ENCODE measurements around the gene SPACDR.
"Not testable (repeated sequence)": the region's sequence is repeated elsewhere in the genome, so short reads cannot be mapped to it uniquely, and the experiment has no call there.

Gene SPACDR

DNA sequence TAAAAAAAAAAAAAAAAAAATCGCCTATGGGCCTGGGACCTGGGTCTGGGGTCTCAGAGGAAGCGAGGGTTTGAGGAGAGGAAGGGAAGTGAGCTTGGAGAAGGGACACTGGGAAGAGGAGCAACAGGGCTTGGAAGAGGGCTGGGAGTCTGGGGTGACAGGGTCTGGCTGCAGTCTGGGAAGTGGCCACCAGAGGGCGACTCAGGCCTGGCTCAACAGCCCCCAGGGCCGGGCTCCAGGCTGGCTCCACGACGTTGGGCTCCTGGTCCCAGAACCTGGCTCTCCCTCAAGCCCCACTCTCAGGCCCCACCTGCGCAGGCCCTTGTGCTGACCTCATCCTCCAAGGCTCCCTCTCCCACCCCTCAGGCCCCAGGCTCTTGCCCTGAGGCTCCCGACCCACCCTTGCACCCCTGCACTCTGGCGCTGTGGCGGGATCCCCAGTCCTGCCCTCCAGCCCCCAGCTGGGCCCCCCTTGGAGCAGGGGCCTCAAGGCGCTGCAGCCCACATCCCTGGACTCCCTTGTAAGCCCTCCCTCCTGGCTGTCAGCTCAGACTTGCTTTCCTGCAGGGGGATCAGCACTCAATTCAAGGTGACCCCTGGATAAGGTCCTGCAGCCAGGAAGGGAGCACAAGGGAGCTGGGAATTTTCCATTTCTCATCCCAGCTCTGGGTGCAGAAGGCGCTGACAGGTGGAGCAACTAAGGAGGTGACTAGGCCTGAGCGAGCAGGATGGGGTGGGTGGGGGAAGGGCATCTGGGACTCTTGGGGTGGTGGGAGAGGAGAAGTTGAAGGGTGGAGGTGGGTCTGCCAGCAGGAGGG lies 5.4 kb upstream of the SPACDR start:
- H3K4me3 ChIP-seq (ENCODE audit: low read length): no peak overlapping the region
- peak; percentile 42 for DNase-seq (ENCODE audit: low read depth, low spot score)

DNA sequence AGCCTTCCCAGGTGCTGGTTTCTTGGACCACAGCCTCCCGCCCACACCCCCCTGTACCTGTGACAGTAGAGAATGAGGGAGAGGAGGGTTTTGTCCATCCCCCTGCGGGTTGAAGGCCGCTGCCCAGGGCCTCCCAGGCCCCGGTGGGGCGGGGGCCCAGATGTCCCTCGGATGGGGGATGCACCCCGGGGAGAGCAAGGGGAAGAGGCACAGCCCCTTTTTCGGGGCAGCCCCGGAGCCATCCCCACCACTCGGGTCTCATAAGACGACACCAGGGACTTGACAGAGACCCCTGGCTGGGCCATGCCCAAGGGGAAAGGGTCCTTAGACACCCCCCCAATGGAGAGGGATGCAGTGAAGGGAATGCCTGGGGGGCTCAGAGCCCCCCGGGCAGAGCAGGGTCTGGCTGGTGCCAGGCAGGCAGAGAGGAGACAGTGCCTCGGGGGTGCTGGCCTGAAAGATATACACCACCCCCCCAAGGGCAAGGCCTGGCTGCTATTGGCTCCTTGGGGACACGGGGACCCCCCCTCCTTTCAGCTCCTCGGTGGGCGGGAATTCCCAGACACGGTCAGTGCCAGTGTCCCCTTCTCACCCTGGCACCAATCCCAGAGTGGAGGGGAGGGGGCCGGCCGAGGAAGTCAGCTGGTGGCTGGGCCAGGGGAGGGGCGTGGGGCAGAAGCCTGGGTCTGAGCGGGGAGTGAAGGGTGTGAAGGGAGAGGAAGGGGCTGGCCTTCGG lies 3.7 kb upstream of the SPACDR start:
- H3K4me3 ChIP-seq (ENCODE audit: low read length): no peak overlapping the region
- DNase-seq (ENCODE audit: low read depth, low spot score): no peak

DNA sequence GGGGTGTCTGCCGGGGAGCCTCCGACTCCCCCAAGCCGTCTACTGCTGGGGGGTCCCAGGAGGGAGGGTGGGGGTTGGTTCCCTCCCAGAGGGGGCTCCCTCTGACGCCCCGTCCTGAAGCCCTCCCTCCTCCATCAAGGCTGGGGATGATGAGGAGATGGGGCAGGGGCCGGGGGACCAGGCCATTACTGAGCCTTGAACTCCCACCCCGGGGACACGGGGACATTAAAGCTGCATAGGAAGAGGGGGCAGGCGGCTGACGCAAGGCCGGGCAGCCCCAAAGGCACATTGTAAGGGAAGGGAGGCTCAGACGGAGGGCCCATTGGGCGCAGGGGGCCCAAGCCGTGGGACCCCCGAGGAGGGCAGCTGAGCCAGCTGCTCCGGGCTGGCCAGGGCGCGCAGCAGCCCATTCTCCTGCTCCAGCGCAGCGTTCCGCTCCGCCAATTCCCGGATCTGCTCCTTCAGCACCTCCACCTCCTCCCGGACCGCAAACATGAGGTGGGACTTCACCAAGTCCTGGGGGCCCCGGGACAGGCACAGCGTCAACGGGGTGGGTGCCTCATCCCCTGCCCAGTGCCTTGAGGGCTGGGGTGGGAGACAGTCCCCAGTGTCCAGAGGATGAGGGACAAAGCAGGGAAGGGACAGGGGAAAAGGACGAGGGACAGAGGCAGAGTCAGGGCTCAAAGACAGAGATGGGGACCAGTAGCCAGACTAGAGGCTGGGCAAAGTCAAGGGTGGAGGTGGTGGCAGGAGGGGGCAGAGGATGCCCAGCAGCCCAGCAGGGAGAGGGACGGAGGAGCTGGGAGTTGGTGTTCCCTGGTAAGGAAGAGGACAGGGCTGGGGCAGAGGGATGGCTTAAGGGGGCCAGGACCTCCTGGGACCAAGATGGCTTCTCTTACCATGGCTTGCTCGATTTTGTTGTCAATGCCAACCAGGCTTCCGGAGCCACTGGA lies 2.9 kb upstream of the SPACDR start:
- no peak overlapping the region for H3K4me3 ChIP-seq (ENCODE audit: low read length)
- DNase-seq (ENCODE audit: low read depth, low spot score): no peak

DNA sequence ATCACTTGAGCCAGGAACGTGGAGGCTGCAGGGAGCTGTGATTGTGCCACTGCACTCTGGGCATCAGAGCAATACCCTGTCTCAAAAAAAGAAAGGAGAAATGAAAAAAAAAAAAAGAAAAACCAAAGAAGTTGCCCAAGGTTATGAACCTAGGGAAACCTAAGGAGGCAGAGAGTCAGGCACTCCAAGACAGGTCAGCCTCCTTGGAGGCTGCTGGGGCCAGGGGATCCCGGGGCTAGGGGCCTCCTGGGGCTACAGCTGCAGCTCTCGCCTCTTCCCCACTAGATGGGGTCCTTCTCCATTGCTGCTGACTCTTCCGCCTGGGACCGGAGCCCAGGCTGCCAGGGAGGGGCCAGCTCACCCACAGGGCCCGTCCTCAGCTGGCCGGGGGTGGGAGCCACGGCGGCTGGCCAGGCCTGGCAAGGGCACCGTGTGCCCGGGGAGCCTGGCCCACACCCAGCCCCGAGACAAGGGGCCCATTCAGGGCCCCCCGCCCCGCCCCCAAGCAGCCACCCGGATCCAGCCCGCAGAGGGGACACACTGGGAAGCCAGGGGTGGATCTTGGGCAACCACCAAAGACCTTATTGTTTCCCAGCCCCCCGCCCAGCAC lies 1.7 kb upstream of the SPACDR start:
- H3K4me3 ChIP-seq (ENCODE audit: low read length): no peak overlapping the region
- no peak for DNase-seq (ENCODE audit: low read depth, low spot score)

DNA sequence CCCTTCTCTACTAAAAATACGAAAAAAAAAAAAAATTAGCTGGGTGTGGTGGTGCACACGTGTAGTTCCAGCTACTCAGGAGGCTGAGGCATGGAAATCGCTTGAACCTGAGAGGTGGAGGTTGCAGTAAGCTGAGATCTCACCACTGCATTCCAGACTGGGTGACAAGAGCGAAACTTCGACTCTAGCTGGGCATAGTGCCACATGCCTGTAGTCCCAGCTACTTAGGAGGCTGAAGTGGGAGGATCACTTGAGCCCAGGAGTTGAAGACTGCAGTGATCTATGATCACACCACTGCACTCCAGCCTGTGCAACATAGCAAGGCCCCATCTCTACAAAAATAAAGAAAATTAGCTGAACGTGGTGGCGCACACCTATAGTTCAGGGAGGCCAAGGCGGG lies 1.2 kb upstream of the SPACDR start:
- no peak for DNase-seq (ENCODE audit: low read depth, low spot score)
- H3K4me3 ChIP-seq (ENCODE audit: low read length): no peak overlapping the region

DNA sequence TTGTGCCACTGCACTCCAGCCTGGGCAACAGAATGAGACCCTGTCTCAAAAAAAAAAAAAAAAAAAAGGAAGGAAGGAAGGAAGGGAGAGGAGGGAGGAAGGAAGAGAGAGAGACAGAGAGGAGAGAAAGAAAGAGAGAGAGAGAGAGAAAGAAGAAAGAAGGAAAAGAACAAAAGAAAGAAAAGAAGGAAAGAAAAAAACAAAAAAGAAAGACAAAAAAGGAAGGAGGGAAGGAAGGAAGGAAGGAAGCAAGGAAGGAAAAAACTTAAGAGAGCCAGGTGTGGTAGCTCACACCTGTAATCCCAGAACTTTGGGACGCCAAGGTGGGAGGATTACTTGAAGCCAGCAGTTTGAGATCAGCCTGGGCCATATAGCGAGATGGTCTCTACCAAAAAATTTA lies 731 bp upstream of the SPACDR start:
- DNase-seq (ENCODE audit: low read depth, low spot score): no peak
- H3K4me3 ChIP-seq (ENCODE audit: low read length): no peak overlapping the region

DNA sequence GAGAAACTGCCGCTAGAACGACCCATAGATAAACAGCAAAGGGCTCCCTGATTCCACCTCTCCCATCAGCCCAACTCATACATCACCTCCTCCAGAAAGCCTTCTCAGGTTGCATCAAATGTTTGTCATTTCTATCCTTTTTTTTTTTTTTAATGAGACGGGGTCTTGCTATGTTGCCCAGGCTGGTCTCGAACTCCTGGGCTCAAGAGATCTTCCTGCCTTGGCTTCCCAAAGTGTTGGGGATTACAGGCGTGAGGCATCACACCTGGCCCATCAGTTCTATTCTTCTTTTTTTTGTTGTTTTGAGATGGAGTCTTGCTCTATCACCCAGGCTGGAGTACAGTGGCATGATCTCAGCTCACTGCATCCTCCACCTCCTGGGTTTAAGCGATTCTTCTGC lies 7.0 kb downstream of the SPACDR start:
- no peak overlapping the region for H3K4me3 ChIP-seq (ENCODE audit: low read length)
- no peak for DNase-seq (ENCODE audit: low read depth, low spot score)

DNA sequence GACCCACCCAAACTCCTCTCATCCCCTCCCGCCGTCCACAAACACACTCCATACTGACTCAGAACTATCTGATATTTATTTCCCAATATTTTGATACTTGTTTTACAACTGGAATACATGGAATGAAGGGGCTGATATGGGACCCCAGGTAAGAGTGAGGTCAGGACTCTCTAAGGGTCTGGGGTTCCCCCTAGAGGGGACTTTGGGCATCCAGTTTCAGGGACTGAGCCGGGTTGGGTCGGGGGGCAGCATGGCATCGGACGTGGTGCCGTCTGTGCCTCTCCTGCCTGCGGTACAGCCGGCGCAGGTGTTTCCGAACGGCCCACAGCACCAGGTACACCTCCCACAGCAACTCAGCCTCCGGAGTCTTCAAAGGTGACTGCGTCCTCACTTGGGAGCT lies 7.5 kb downstream of the SPACDR start:
- DNase-seq (ENCODE audit: low read depth, low spot score): no peak
- no peak overlapping the region for H3K4me3 ChIP-seq (ENCODE audit: low read length)

DNA sequence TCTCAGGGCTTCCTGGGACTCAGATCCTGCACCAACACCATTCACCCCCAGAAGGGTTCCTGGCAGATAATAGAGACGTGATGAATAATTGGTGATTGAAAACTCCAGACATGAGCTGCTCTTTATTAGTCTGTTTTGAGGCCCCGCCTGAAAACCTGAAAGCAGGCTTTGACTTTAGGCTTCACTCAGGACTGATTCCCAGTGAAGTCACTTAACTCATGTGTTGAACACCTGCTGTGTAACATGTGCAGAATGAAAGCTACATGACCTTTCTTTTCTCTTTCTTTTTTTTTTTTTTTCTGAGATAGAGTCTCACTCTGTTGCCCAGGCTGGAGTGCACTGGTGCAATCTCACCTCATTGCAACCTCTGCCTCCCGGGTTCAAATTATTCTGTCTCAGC lies 8.9 kb downstream of the SPACDR start:
- H3K4me3 ChIP-seq (ENCODE audit: low read length): no peak overlapping the region
- DNase-seq (ENCODE audit: low read depth, low spot score): no peak

DNA sequence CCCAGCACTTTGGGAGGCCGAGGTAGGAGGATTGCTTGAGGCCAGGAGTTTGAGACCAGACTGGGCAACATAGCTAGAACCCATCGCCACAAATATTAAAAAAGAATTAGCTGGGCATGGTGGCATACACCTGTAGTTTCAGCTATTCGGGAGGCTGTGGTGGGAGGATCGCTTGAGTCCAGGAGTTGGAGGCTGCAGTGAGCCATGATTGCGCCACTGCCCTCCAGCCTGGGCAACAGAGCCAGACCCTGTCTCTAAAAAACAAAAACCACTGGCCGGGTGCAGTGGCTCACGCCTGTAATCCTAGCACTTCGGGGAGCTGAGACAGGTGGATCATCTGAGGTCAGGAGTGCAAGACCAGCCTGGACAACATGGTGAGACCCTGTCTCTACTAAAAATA lies 10.2 kb downstream of the SPACDR start:
- DNase-seq (ENCODE audit: low read depth, low spot score); H3K4me3 ChIP-seq (ENCODE audit: low read length): not testable (repeated sequence)

DNA sequence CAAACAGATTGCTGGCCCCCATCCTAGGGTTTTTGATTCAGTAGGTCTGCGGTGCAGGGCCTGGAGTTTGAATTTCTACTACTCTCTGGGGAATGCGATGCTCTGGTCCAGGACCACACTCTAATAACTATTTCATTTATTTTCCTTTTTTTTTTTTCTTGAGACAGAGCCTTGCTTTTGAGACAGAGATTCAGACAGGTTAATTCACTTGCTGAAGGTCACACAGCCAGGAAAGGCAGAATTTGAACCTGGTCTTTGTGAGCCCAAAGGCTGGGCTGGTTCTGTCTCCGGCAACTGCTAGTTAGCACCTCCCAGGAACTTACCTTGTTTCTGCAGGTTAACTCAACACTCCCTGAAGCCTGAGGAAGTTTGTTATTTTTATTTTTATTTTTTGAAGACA lies 11.5 kb downstream of the SPACDR start:
- H3K4me3 ChIP-seq (ENCODE audit: low read length): no peak overlapping the region
- DNase-seq (ENCODE audit: low read depth, low spot score): no peak

DNA sequence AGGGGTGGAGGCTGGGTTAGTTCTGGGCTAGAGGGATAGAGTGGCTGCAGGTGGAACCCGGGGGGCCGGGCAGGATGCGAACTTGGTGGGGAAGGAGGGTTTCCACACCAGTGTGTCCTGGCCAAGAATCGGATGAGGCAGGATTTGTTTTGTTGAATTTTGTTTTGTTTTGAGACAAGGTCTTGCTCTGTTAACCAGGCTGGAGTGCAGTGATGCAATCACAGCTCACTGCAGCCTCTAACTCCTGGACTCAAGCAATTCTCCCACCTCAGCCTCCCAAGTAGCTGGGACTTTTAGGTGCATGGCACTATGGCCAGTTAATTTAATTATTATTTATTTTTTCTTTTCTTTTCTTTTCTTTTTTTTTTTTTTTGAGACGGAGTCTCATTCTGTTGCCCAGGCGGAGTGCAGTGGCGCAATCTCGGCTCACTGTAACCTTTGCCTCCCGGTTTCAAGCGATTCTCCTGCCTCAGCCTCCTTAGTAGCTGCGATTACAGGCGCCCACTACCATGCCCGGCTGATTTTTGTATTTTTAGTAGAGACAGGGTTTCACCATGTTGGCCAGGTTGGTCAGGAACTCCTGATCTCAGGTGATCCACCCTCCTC lies 14.8 kb downstream of the SPACDR start:
- DNase-seq (ENCODE audit: low read depth, low spot score): no peak

DNA sequence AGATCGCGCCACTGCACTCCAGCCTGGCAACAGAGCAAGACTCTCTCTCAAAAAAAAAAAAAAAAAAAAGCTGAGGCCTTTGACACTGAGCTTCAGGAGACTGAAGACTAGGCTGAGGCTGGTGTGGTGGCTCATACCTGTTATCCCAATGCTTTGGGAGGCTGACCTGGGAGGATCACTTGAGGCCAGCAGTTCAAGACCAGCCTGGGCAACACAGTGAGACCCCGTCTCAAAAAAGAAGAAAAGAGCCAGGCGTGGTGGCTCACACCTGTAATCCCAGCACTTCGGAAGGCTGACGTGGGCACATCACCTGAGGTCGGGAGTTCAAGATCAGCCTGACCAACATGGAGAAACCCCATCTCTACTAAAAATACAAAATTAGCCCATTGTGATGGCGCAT lies 16.7 kb downstream of the SPACDR start:
- DNase-seq (ENCODE audit: low read depth, low spot score); H3K4me3 ChIP-seq (ENCODE audit: low read length): not testable (repeated sequence)

More for the DNA sequence above, 14.8 kb downstream of the SPACDR start:
- H3K4me3 ChIP-seq (ENCODE audit: low read length): no peak overlapping the region

DNA sequence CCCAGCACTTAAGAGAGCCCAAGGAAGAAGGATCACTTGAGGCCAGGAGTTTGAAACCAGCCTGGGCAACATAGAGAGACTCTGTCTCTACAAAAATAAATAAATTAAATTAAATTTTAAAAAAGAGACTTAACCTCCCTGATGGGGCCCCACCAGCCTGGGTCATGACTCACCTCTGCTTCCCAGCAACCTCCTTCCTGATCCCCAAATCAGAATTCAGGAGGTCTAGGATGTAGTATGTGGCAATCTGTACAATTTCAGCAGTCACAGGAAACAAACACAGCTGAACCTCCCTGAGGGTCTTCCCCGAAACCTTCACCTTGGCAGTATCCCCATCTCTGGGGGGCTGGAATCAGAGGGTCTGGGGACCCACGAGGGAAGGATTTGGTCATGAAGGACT lies 18.0 kb downstream of the SPACDR start:
- no peak overlapping the region for H3K4me3 ChIP-seq (ENCODE audit: low read length)
- DNase-seq (ENCODE audit: low read depth, low spot score): no peak

DNA sequence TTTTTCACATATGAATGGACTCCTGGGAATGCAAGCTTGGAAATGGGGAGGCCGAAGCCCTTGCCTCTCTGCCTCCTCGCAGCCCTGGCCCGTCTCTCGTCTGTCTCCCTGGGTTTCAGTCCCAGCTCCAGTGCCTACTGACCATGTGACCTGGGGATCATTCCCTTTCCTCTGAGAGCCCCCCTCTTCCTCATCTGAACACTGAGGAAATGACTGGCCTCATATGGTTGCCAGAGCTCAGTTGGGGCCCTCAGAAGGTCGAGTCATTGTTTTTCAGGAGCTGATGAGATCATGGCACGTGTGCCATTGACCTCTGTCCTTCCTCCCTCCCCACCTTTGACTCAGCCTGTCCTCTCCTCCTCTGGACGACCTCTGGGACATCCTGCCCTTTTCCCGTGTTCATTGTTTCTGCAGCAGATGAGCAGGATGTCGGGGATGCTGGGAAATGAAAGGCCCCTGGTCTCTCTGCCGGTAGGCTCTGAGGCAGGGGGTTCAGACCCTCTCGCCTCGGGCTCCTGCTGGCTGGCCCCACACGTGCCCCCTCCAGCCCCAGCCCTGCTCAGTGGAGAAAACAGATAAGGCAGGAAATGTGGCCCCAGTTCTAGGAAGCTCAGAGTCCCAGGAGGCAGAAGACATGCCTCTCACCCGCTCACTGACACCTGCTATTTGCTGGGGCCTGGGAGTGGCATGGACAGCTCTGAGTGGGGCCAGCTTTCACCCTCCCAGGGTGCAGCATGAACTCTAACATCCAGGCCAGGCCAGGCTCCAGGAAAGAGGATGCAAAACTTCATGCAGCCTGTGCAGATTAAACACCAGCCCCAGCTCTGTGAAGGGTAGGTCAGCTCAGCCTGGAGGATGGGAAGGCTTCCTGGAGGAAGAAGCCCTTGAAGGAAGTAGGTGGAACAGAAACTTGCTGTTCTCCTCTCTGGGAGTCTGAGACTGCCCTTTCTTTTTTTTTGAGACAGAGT lies 19.5 kb downstream of the SPACDR start:
- no peak overlapping the region for H3K4me3 ChIP-seq (ENCODE audit: low read length)
- no peak for DNase-seq (ENCODE audit: low read depth, low spot score)

DNA sequence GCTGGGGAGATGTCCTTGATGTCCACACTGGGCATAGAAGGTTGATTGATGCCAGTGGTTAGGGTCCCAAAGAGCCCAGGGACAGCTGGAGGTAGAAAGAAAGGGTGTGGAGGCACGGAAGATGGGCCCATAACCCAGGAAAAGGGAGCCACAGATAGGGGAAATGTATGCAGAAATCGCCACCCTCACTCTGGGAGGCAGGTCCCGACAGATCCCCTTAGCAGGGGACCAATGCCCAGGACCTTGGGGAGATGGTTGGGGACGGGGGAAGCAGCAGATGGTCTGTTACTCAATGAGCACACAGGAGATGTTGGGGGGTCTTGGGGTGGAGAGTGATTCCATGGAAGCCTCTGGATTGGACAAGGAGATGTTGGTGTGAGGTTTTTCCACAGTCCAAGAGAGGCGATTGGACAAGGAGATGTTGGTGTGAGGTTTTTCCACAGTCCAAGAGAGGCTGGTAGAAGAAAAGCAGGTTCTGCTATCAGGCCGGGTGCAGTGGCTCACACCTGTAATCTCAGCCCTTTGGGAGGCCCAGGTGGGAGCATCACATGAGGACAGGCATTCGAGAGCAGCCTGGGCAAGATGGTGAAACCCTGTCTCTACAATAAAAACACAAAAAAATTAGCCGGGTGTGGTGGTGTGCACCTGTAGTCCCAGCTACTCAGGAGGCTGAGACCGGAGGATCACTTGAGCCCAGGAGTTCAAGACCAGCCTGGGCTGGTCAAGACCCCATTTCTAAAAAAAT lies 20.8 kb downstream of the SPACDR start:
- DNase-seq (ENCODE audit: low read depth, low spot score): no peak
- no peak overlapping the region for H3K4me3 ChIP-seq (ENCODE audit: low read length)
